Measurements from ENCODE around the gene PLD1.

Gene PLD1

GRCh38 chr3:171690281-171690680 is 120.0 kb downstream of the PLD1 start:
- peaks cover 5% of the 10 kb centered on the region; the same call in 1 of the 2 replicates for H3K4me1 ChIP-seq
- no peak for TF ChIP-seq CTCF (IDR thresholded peaks at IDR 0.05; ENCODE audit: low read depth, low read length)
- DNase-seq, result no peak
- no peaks in the 10 kb centered on the region for H3K36me3 ChIP-seq
- H3K4me3 ChIP-seq (ENCODE audit: low read depth, low read length), result no peak overlapping the region
- no peaks in the 10 kb centered on the region for H3K9me3 ChIP-seq
- H3K27me3 ChIP-seq, result no peaks in the 10 kb centered on the region

GRCh38 chr3:171688593-171688992 is 121.7 kb downstream of the PLD1 start:
- DNase-seq, result no peak
- H3K4me1 ChIP-seq, result no peaks in the 10 kb centered on the region
- TF ChIP-seq CTCF (IDR thresholded peaks at IDR 0.05; ENCODE audit: low read depth, low read length), result no peak
- no peaks in the 10 kb centered on the region for H3K27me3 ChIP-seq
- H3K9me3 ChIP-seq, result no peaks in the 10 kb centered on the region
- no peak overlapping the region for H3K4me3 ChIP-seq (ENCODE audit: low read depth, low read length)
- H3K36me3 ChIP-seq, result no peaks in the 10 kb centered on the region

DNA sequence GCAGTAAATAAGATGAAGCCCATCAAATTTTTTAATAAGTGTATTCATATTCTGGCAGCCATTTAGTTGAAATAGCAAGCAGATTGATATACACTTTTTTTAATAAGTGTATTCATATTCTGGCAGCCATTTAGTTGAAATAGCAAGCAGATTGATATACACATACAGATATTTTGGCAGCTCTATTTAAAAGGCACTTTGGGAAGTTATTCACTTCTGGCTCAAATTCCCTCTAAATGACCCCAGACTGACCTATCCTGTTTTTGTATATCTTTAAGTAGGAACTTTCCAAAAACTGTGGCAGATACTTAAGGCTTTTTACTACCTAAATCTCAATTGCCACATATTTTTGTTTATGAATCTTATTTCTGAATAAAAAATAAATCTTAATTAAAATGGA is 122.3 kb downstream of the PLD1 start:
- no peak overlapping the region for H3K4me3 ChIP-seq (ENCODE audit: low read depth, low read length)
- no peak for TF ChIP-seq CTCF (IDR thresholded peaks at IDR 0.05; ENCODE audit: low read depth, low read length)
- DNase-seq, result no peak
- H3K36me3 ChIP-seq, result no peaks in the 10 kb centered on the region
- no peaks in the 10 kb centered on the region for H3K9me3 ChIP-seq
- no peaks in the 10 kb centered on the region for H3K27me3 ChIP-seq
- H3K4me1 ChIP-seq, result no peaks in the 10 kb centered on the region

DNA sequence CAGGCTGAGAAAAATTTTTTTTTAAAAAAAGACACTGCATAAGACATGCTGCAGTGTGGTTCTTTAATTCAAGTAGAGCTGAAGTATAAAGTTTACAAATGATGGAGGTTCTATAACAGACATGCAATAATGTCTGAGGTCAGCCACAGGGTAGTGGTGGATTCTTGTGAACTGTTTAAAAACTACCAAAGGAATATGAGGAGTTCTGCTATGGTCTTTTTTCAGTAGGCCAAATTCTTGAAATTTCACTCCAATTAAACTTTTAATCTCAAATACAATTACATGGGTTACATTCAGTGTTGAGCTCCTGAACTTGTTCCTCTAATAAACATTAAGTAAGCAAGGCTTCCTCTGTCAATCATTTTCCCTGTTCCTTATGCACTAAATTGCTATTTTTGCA is 122.7 kb downstream of the PLD1 start:
- H3K9me3 ChIP-seq, result no peaks in the 10 kb centered on the region
- H3K4me1 ChIP-seq, result no peaks in the 10 kb centered on the region
- H3K4me3 ChIP-seq (ENCODE audit: low read depth, low read length), result no peak overlapping the region
- no peaks in the 10 kb centered on the region for H3K36me3 ChIP-seq
- TF ChIP-seq CTCF (IDR thresholded peaks at IDR 0.05; ENCODE audit: low read depth, low read length), result no peak
- DNase-seq, result no peak
- H3K27me3 ChIP-seq, result no peaks in the 10 kb centered on the region

DNA sequence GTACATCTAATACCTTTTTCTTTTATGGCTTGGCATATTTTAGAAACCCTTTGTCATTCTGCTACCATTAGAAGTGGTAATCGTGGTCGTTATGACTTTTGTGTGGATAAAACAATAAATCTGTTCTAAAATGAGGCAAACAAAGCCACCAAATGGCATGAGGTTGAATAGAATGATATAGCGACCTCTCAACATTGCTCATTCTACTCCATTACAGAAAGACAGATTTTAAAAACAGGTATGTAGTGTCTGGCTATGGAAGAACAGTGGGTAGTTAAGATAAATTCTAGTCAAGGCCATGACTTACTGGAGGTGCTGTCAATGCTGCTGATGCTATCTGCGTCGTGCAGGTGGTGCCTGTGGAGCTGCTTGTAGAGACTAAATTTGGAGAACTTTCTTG is 123.2 kb downstream of the PLD1 start:
- Histone ChIP-seq H3K4me3 (ENCODE audit: low read depth, low read length) (no peak overlapping the region), H3K4me1 (no peaks in the 10 kb centered on the region), H3K27me3 (no peaks in the 10 kb centered on the region), H3K36me3 (no peaks in the 10 kb centered on the region), H3K9me3 (no peaks in the 10 kb centered on the region)
- no peak for TF ChIP-seq CTCF (IDR thresholded peaks at IDR 0.05; ENCODE audit: low read depth, low read length)
- no peak for DNase-seq

DNA sequence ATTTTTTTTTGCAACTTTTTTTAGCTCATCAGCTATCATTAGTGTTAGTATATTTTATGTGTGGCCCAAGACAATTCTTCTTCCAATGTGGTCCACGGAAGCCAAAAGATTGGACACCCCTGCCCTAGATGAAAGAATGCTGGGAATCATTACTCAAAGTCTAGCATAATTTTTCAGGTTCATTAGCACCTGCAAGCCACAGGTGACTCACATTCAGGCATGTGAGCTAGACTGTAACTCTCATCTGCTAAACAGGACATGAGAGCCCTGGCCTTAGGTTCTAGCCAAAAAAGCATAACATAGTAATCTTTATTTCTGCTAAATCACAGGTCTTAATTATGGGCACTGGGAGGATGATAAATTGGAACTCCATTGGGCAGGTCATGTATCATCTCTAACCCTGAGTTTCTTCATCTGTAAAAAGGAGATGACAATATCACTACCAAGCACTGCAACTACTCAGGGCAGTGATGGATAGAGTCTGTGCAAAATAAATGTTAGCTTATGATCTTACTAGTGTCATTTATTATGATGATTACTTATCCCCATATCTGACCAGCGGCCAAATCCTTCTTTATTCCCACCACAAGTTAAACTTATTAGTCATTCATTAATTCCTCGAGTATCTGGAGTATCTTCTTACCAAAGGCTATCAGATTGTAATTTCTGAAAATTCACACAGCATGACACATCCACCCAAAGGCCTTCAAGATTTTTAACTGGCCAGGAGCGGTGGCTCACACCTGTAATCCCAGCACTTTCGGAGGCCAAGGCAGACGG is 125.0 kb downstream of the PLD1 start:
- Histone ChIP-seq H3K9me3 (no peaks in the 10 kb centered on the region), H3K36me3 (no peaks in the 10 kb centered on the region), H3K4me3 (ENCODE audit: low read depth, low read length) (no peak overlapping the region), H3K4me1 (no peaks in the 10 kb centered on the region), H3K27me3 (no peaks in the 10 kb centered on the region)
- DNase-seq, result no peak
- TF ChIP-seq CTCF (IDR thresholded peaks at IDR 0.05; ENCODE audit: low read depth, low read length), result no peak

Measured in BE2C (cell line).